Measurements from ENCODE around the gene FCGR1A. TPM values are rescaled to one million over a fixed set of nuclear protein-coding genes. Genes with fewer than 3 reads are reported as not detected.
"Not testable (repeated sequence)": the region's sequence is repeated elsewhere in the genome, so short reads cannot be mapped to it uniquely, and the experiment has no call there.

FCGR1A gene
- total RNA-seq, 5 donors from 2014 or later (not counting 1 experiment from before 2014, with no cell fraction given): not detected

- H3K9me3 Mint-ChIP-seq; H3K4me1 Mint-ChIP-seq; POLR2A ChIA-PET; H3K27me3 Mint-ChIP-seq; H3K36me3 ChIP-seq (ENCODE audit: control insufficient read depth in 2 of 2, extremely low read depth in 1 of 2, insufficient read depth in 1 of 2, low read length in 1 of 2); H3K27ac ChIP-seq (ENCODE audit: low read length); H3K9me3 ChIP-seq; H3K27ac Mint-ChIP-seq; H3K4me3 ChIP-seq (ENCODE audit: control insufficient read depth in 1 of 2, extremely low read depth in 1 of 2, low read length in 1 of 2); DNase-seq; H3K27me3 ChIP-seq (replicated peaks in 1 of 2; ENCODE audit: control insufficient read depth in 2 of 2, extremely low read depth in 1 of 2, insufficient read depth in 2 of 2, low read length in 1 of 2); H3K4me1 ChIP-seq (ENCODE audit: control insufficient read depth in 1 of 2, extremely low read depth in 1 of 2, insufficient read depth in 2 of 2, low read length in 2 of 2); H3K4me3 Mint-ChIP-seq; ATAC-seq (replicated peaks in 1 of 4); CTCF ChIA-PET; H3K36me3 Mint-ChIP-seq: not testable (repeated sequence)
- no CpG with 5 or more reads among the region's 4 CpGs for WGBS (ENCODE audit: insufficient coverage)
These were observed 10.7 kb upstream of the FCGR1A start for GRCh38 chr1:149771653-149772425.

DNA sequence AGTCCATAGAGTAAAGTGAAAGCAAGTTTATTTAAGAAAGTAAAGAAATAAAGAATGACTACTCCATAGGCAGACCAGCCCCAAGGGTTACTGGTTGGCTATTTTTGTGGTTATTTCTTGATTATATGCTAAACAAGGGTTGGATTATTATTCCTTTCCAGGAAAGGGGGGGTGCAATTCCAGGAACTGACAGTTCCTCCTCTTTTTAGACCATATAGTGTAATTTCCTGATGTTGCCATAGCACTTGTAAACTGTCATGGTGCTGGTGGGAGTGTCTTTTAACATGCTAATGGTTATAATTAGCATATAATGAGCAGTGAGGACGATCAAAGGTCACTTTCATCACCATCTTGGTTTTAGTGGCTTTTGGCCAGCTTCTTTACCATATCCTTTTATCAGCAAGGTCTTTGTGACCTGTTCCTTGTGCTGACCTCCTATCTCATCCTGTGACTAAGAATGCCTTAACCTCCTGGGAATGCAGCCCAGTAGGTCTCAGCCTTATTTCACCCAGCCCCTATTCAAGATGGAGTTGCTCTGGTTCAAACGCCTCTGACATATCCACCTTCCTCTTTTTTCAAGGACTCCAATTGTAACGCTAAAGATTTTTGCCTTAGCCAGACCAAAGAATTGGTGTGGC is 6.9 kb upstream of the FCGR1A start:
- ATAC-seq (replicated peaks in 1 of 4); H3K27ac ChIP-seq (ENCODE audit: low read length); H3K36me3 ChIP-seq (ENCODE audit: control insufficient read depth in 2 of 2, extremely low read depth in 1 of 2, insufficient read depth in 1 of 2, low read length in 1 of 2); H3K9me3 Mint-ChIP-seq; H3K27ac Mint-ChIP-seq; H3K9me3 ChIP-seq; DNase-seq; H3K27me3 Mint-ChIP-seq; H3K4me3 Mint-ChIP-seq; CTCF ChIA-PET; H3K36me3 Mint-ChIP-seq; H3K27me3 ChIP-seq (replicated peaks in 1 of 2; ENCODE audit: control insufficient read depth in 2 of 2, extremely low read depth in 1 of 2, insufficient read depth in 2 of 2, low read length in 1 of 2); H3K4me1 Mint-ChIP-seq; H3K4me1 ChIP-seq (ENCODE audit: control insufficient read depth in 1 of 2, extremely low read depth in 1 of 2, insufficient read depth in 2 of 2, low read length in 2 of 2); POLR2A ChIA-PET; H3K4me3 ChIP-seq (ENCODE audit: control insufficient read depth in 1 of 2, extremely low read depth in 1 of 2, low read length in 1 of 2): not testable (repeated sequence)
- no CpG with 5 or more reads among the region's 3 CpGs for WGBS (ENCODE audit: insufficient coverage)

DNA sequence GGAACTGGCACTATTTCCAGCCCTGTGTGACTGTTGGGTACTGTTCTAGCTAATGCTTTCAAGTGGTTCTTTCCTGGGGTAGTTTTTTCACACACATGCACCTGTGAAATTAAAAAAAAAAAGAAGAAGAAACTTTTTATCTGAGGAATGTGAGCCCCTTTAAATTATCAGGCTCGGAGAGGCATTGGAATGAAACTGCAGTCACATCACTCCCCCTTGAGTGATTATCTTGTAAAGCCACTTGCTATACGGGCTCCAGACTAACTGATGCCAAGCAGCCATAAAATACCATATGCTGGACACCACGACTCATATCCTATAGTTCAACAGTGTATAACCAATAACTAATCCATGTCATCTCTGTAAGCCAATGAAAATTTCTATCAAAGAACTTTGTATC is 5.4 kb upstream of the FCGR1A start:
- H3K4me3 Mint-ChIP-seq; CTCF ChIA-PET; H3K27ac Mint-ChIP-seq; H3K27me3 ChIP-seq (replicated peaks in 1 of 2; ENCODE audit: control insufficient read depth in 2 of 2, extremely low read depth in 1 of 2, insufficient read depth in 2 of 2, low read length in 1 of 2); H3K9me3 ChIP-seq; H3K4me1 Mint-ChIP-seq; H3K4me3 ChIP-seq (ENCODE audit: control insufficient read depth in 1 of 2, extremely low read depth in 1 of 2, low read length in 1 of 2); H3K27ac ChIP-seq (ENCODE audit: low read length); H3K36me3 Mint-ChIP-seq; H3K9me3 Mint-ChIP-seq; DNase-seq; H3K36me3 ChIP-seq (ENCODE audit: control insufficient read depth in 2 of 2, extremely low read depth in 1 of 2, insufficient read depth in 1 of 2, low read length in 1 of 2); ATAC-seq (replicated peaks in 1 of 4); H3K27me3 Mint-ChIP-seq; H3K4me1 ChIP-seq (ENCODE audit: control insufficient read depth in 1 of 2, extremely low read depth in 1 of 2, insufficient read depth in 2 of 2, low read length in 2 of 2); POLR2A ChIA-PET: not testable (repeated sequence)
- no CpG with 5 or more reads among the region's 3 CpGs for WGBS (ENCODE audit: insufficient coverage)

DNA sequence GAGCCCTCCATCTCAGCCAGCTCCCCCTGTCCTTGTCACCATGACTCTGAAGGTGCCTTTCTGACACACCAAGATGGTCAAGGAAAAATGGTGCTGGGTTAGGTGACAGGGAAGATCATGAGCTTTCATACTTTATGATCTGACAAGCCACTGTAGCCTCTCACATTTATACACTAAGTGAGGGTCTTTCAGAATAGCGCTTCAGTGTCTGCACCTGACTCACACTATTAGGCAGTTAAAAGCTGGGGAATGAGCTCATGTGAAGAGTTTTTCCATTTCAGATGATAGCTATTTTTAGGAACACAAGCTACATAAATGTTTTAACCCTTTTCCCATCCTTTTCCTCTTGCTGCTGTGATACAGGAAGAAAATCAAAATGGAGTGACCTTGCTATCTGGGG is 4.2 kb upstream of the FCGR1A start:
- WGBS (ENCODE audit: insufficient coverage): no CpG with 5 or more reads among the region's 1 CpG
- H3K9me3 ChIP-seq; H3K4me1 Mint-ChIP-seq; H3K9me3 Mint-ChIP-seq; DNase-seq; ATAC-seq (replicated peaks in 1 of 4); POLR2A ChIA-PET; H3K27me3 Mint-ChIP-seq; H3K4me3 ChIP-seq (ENCODE audit: control insufficient read depth in 1 of 2, extremely low read depth in 1 of 2, low read length in 1 of 2); H3K4me3 Mint-ChIP-seq; H3K4me1 ChIP-seq (ENCODE audit: control insufficient read depth in 1 of 2, extremely low read depth in 1 of 2, insufficient read depth in 2 of 2, low read length in 2 of 2); H3K27me3 ChIP-seq (replicated peaks in 1 of 2; ENCODE audit: control insufficient read depth in 2 of 2, extremely low read depth in 1 of 2, insufficient read depth in 2 of 2, low read length in 1 of 2); H3K27ac ChIP-seq (ENCODE audit: low read length); H3K36me3 Mint-ChIP-seq; CTCF ChIA-PET; H3K36me3 ChIP-seq (ENCODE audit: control insufficient read depth in 2 of 2, extremely low read depth in 1 of 2, insufficient read depth in 1 of 2, low read length in 1 of 2); H3K27ac Mint-ChIP-seq: not testable (repeated sequence)

DNA sequence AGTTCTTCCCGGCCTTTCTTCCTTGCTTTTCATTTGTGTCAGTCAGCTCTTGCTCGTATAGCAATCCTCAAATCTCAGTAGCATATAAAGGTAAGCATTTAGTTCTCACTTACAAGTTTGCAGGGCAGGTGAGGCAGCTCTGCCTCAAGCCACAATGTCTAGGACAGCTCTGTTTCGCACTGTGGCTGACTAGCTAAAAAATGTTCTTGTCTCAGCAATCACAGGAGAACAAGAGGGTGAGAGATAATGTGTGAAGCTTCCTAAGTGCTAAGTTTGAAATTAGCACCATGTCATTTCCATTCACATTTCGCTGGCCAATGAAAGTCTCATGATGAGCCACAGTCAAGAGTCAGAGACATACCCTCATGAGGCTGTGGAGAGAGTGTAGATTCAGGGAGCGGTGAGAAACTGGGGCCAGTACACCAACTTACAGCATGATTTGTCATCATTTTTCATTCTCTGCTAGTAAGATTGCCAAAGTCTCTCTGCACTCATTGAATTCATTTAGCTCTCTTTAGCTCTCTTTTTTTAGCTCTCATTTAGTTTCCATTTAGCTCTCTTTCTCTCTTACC is 995 bp upstream of the FCGR1A start:
- H3K4me3 Mint-ChIP-seq; H3K36me3 ChIP-seq (ENCODE audit: control insufficient read depth in 2 of 2, extremely low read depth in 1 of 2, insufficient read depth in 1 of 2, low read length in 1 of 2); H3K27me3 ChIP-seq (replicated peaks in 1 of 2; ENCODE audit: control insufficient read depth in 2 of 2, extremely low read depth in 1 of 2, insufficient read depth in 2 of 2, low read length in 1 of 2); H3K27ac Mint-ChIP-seq; H3K4me1 ChIP-seq (ENCODE audit: control insufficient read depth in 1 of 2, extremely low read depth in 1 of 2, insufficient read depth in 2 of 2, low read length in 2 of 2); H3K27me3 Mint-ChIP-seq; CTCF ChIA-PET; H3K9me3 Mint-ChIP-seq; H3K36me3 Mint-ChIP-seq; H3K9me3 ChIP-seq; H3K27ac ChIP-seq (ENCODE audit: low read length); H3K4me1 Mint-ChIP-seq; POLR2A ChIA-PET; ATAC-seq (replicated peaks in 1 of 4); DNase-seq; H3K4me3 ChIP-seq (ENCODE audit: control insufficient read depth in 1 of 2, extremely low read depth in 1 of 2, low read length in 1 of 2): not testable (repeated sequence)
- no CpG with 5 or more reads among the region's 5 CpGs for WGBS (ENCODE audit: insufficient coverage)

DNA sequence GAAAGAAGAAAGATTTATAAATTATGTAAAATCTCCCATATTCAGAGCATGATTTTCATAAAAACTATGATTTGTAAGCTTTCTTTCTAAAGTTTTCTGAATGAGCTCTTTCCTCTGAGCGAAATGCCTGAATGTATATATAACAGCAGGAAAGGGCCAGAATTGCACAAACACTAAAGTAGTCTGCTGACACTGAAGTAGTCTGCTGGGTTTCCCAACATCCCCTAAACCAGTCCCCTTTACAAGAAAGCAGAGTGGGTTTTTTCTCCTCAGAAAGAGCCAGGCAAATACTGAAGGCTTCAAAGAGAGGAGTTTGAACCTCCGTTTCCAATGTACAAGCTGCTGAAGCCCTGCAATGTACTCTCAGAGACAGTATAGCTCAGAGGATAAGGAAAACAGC is 795 bp downstream of the FCGR1A start:
- CTCF ChIA-PET; H3K4me3 ChIP-seq (ENCODE audit: control insufficient read depth in 1 of 2, extremely low read depth in 1 of 2, low read length in 1 of 2); POLR2A ChIA-PET; H3K4me3 Mint-ChIP-seq; ATAC-seq (replicated peaks in 1 of 4); H3K27ac Mint-ChIP-seq; H3K4me1 Mint-ChIP-seq; H3K27ac ChIP-seq (ENCODE audit: low read length); H3K27me3 Mint-ChIP-seq; H3K9me3 ChIP-seq; H3K9me3 Mint-ChIP-seq; H3K4me1 ChIP-seq (ENCODE audit: control insufficient read depth in 1 of 2, extremely low read depth in 1 of 2, insufficient read depth in 2 of 2, low read length in 2 of 2); H3K36me3 ChIP-seq (ENCODE audit: control insufficient read depth in 2 of 2, extremely low read depth in 1 of 2, insufficient read depth in 1 of 2, low read length in 1 of 2); H3K27me3 ChIP-seq (replicated peaks in 1 of 2; ENCODE audit: control insufficient read depth in 2 of 2, extremely low read depth in 1 of 2, insufficient read depth in 2 of 2, low read length in 1 of 2); H3K36me3 Mint-ChIP-seq; DNase-seq: not testable (repeated sequence)
- no CpG with 5 or more reads among the region's 2 CpGs for WGBS (ENCODE audit: insufficient coverage)
